GM18868 (cell line): Measurements from ENCODE around the gene ADAM22.

Source experiments
- ATAC-seq: cut with Tn5 transposase; IDR thresholded peaks from one replicate; pipeline ENCODE4 v1.9.1; 2021; ENCODE audit warnings: mild to moderate bottlenecking, moderate library complexity; ENCODE audit not compliant: unreplicated experiment

The ADAM22 gene

GRCh38 chr7:88208521-88208920, 274.5 kb downstream of the ADAM22 start:
- no peak for ATAC-seq

- ATAC-seq: no peak
Measured at GRCh38 chr7:88212918-88213317, 278.9 kb downstream of the ADAM22 start.

- no peak for ATAC-seq
Measured at GRCh38 chr7:88214456-88214855, 280.4 kb downstream of the ADAM22 start.

- ATAC-seq: no peak
Measured at GRCh38 chr7:88215295-88215694, 281.2 kb downstream of the ADAM22 start.

GRCh38 chr7:88216276-88216675, 282.2 kb downstream of the ADAM22 start:
- no peak for ATAC-seq

- peak; percentile 64 for ATAC-seq
Measured at GRCh38 chr7:88217675-88218428, 283.8 kb downstream of the ADAM22 start.

- no peak for ATAC-seq
Measured at GRCh38 chr7:88218429-88218745, 284.3 kb downstream of the ADAM22 start.

- peak; percentile 27 for ATAC-seq
Measured at GRCh38 chr7:88218836-88219605, 285.0 kb downstream of the ADAM22 start.

- ATAC-seq: peak; percentile 75
Measured at GRCh38 chr7:88219781-88220747, 286.0 kb downstream of the ADAM22 start, which contains the start of gene SRI. Gene SRI, minus strand, starts transcription at chr7:88220038. Its CDS starts 12 bp downstream, at chr7:88220026.

GRCh38 chr7:88223265-88223664, 289.2 kb downstream of the ADAM22 start:
- no peak for ATAC-seq

- ATAC-seq: no peak
Measured at GRCh38 chr7:88224601-88225275, 290.7 kb downstream of the ADAM22 start.

GRCh38 chr7:88226201-88226600, 292.1 kb downstream of the ADAM22 start:
- no peak for ATAC-seq

GRCh38 chr7:88226886-88227516, 292.9 kb downstream of the ADAM22 start:
- no peak for ATAC-seq

- no peak for ATAC-seq
Measured at GRCh38 chr7:88229302-88229995, 295.4 kb downstream of the ADAM22 start.

- ATAC-seq: no peak
Measured at GRCh38 chr7:88230646-88231045, 296.6 kb downstream of the ADAM22 start.

- no peak for ATAC-seq
Measured at GRCh38 chr7:88233828-88234227, 299.8 kb downstream of the ADAM22 start.

GRCh38 chr7:88239852-88240251, 305.8 kb downstream of the ADAM22 start:
- no peak for ATAC-seq

- ATAC-seq: peak; percentile 89
Measured at GRCh38 chr7:88243345-88243909, 309.4 kb downstream of the ADAM22 start.

- no peak for ATAC-seq
Measured at GRCh38 chr7:88244258-88244657, 310.2 kb downstream of the ADAM22 start.
